Measurements from ENCODE around the gene ENGASE.

DNA sequence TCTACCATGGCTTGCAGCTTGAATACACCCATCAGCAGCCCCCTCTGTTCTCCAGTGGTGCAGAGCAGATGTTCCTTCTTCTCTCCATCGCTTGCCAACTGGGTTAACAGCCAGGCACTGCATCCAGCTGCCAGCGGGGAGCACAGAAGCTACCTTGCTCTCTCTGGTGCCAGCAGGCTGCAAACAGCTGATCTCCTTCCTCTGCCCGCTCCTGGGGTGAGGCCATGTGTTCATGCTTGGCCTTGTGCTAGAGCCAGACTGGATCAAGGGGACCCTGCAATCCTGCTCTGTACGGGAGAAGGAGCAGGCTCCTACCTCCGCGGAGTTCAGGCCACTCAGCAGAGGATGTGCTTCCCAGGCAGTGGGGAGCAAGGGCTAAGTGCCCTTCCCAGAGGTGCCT is 24.1 kb upstream of the ENGASE start:
- TF ChIP-seq EZH2 (IDR thresholded peaks at IDR 0.05; ENCODE audit: borderline replicate concordance, low read length) = no peak
- TF ChIP-seq, protein P1, sequence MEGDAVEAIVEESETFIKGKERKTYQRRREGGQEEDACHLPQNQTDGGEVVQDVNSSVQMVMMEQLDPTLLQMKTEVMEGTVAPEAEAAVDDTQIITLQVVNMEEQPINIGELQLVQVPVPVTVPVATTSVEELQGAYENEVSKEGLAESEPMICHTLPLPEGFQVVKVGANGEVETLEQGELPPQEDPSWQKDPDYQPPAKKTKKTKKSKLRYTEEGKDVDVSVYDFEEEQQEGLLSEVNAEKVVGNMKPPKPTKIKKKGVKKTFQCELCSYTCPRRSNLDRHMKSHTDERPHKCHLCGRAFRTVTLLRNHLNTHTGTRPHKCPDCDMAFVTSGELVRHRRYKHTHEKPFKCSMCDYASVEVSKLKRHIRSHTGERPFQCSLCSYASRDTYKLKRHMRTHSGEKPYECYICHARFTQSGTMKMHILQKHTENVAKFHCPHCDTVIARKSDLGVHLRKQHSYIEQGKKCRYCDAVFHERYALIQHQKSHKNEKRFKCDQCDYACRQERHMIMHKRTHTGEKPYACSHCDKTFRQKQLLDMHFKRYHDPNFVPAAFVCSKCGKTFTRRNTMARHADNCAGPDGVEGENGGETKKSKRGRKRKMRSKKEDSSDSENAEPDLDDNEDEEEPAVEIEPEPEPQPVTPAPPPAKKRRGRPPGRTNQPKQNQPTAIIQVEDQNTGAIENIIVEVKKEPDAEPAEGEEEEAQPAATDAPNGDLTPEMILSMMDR (IDR thresholded peaks at IDR 0.05; ENCODE audit: low read length) = no peak

All from OCI-LY1 (cell line).